Kidney epithelial cell (primary cell): ENCODE results near the gene TNKS2. TPM values are rescaled to one million over a fixed set of nuclear protein-coding genes. Genes with fewer than 3 reads are reported as not detected.

Experiments used
- DNase-seq: peaks from one replicate; pipeline ENCODE4 v3.0.0-alpha.2; 2010; ENCODE audit warnings: low read depth
- H3K27me3 ChIP-seq: 2 replicates; pipeline ENCODE4 v1.6.0; 2011; ENCODE audit warnings: low read length; ENCODE audit not compliant: control insufficient read depth, insufficient read depth
- H3K36me3 ChIP-seq: 2 replicates; pipeline ENCODE4 v1.5.1; 2011; ENCODE audit warnings: low read length; ENCODE audit not compliant: control insufficient read depth, insufficient read depth
- H3K4me3 ChIP-seq: 2 replicates; pipeline ENCODE4 v1.5.1; 2011; ENCODE audit warnings: low read depth, mild to moderate bottlenecking, control low read depth, low read length
- CTCF ChIP-seq: IDR thresholded peaks from 2 replicates; pipeline ENCODE4 v1.5.1; 2011; ENCODE audit warnings: mild to moderate bottlenecking, moderate library complexity, low read length, control low read depth, inconsistent platforms; ENCODE audit not compliant: insufficient read depth, poor library complexity, severe bottlenecking
- total RNA-seq: library from RNA; depleted of rRNA; stranded (reverse); fragments of >200 nt; gene quantifications from 2 replicates; pipeline ENCODE4 v1.2.3, GENCODE V29; 2015

The TNKS2 gene
- total RNA-seq, 1 donor from 2014 or later = 57.6 TPM

- no peak for DNase-seq
- TF ChIP-seq CTCF = no peak
- no peaks in the 10 kb centered on the region for H3K27me3 ChIP-seq
- H3K36me3 ChIP-seq = no peaks in the 10 kb centered on the region
- H3K4me3 ChIP-seq = no peak overlapping the region
Measured at GRCh38 chr10:91762878-91763277, 35.3 kb upstream of the TNKS2 start.

- no peak for TF ChIP-seq CTCF
- no peaks in the 10 kb centered on the region for H3K36me3 ChIP-seq
- DNase-seq = no peak
- no peaks in the 10 kb centered on the region for H3K27me3 ChIP-seq
- no peak overlapping the region for H3K4me3 ChIP-seq
Measured at GRCh38 chr10:91766676-91767075, 31.6 kb upstream of the TNKS2 start.

GRCh38 chr10:91768123-91768522 is 30.1 kb upstream of the TNKS2 start:
- DNase-seq = no peak
- H3K27me3 ChIP-seq = no peaks in the 10 kb centered on the region
- no peaks in the 10 kb centered on the region for H3K36me3 ChIP-seq
- H3K4me3 ChIP-seq = no peak overlapping the region
- TF ChIP-seq CTCF = no peak

- no peaks in the 10 kb centered on the region for H3K36me3 ChIP-seq
- no peak for TF ChIP-seq CTCF
Measured at GRCh38 chr10:91771907-91772306, 26.3 kb upstream of the TNKS2 start.

GRCh38 chr10:91772461-91772860 is 25.8 kb upstream of the TNKS2 start:
- DNase-seq = no peak
- no peak for TF ChIP-seq CTCF
- Histone ChIP-seq H3K4me3 (no peak overlapping the region), H3K27me3 (no peaks in the 10 kb centered on the region), H3K36me3 (no peaks in the 10 kb centered on the region)

More at GRCh38 chr10:91771907-91772306, 26.3 kb upstream of the TNKS2 start:
- no peak overlapping the region for H3K4me3 ChIP-seq
- no peak for DNase-seq
- H3K27me3 ChIP-seq = no peaks in the 10 kb centered on the region

- no peak overlapping the region for H3K4me3 ChIP-seq
- H3K36me3 ChIP-seq = no peaks in the 10 kb centered on the region
- no peak for TF ChIP-seq CTCF
- no peaks in the 10 kb centered on the region for H3K27me3 ChIP-seq
- no peak for DNase-seq
Measured at GRCh38 chr10:91772869-91773268, 25.4 kb upstream of the TNKS2 start.
